HEK293 (cell line): ENCODE measurements around the gene ANKH.

Experiments
- CTCF ChIA-PET: fragments of 350-600 bp; formaldehyde crosslinking; extraction: SDS; loops from one replicate; lab custom pipeline; 2021; ENCODE audit warnings: antibody characterized with exemption; lab: Yijun Ruan, JAX
- POLR2A ChIA-PET: fragments of 300-600 bp; formaldehyde crosslinking; extraction: SDS; loops from one replicate; lab custom pipeline; 2020; ENCODE audit warnings: antibody characterized with exemption, inconsistent platforms; lab: Yijun Ruan, JAX
- H3K27ac ChIP-seq: fragments of 200-500 bp; sonication (Bioruptor generic); 2 replicates; pipeline ENCODE4 v1.5.1; 2014; ENCODE audit warnings: low read depth, low read length, control low read depth, inconsistent platforms; ENCODE audit errors: extremely low read depth
- H3K36me3 ChIP-seq, 2 experiments: fragments of 200-500 bp in 1 of 2; sonication (Bioruptor generic) in 1 of 2; 1 replicate in 1 of 2; 2 replicates in 1 of 2; pipeline ENCODE4 v1.5.1; 2014 to 2017; ENCODE audit warnings: inconsistent platforms in 2 of 2, low read length in 2 of 2; ENCODE audit not compliant: control insufficient read depth in 2 of 2, insufficient read depth in 1 of 2
- H3K4me1 ChIP-seq: fragments of 200-500 bp; sonication (Bioruptor generic); 2 replicates; pipeline ENCODE4 v1.5.1; 2014; ENCODE audit warnings: mild to moderate bottlenecking, low read length, inconsistent platforms; ENCODE audit not compliant: control insufficient read depth, insufficient read depth
- H3K4me3 ChIP-seq: 2 replicates; pipeline ENCODE4 v1.5.1; 2011; ENCODE audit warnings: low read depth, mild to moderate bottlenecking, control low read depth, low read length, moderate library complexity
- H3K9me3 ChIP-seq: fragments of 200-500 bp; sonication (Bioruptor generic); 2 replicates; pipeline ENCODE4 v1.5.1; 2014; ENCODE audit warnings: low read depth, low read length, inconsistent platforms; ENCODE audit not compliant: control insufficient read depth, insufficient read depth
- CTCF ChIP-seq: fragments of 450-650 bp; formaldehyde crosslinking; IDR thresholded peaks from 2 replicates; pipeline ENCODE4 v1.5.1; 2016; ENCODE audit warnings: missing biosample characterization, missing genetic modification characterization
- HOXA7 ChIP-seq: sonication (generic); formaldehyde crosslinking; IDR thresholded peaks from 2 replicates; pipeline ENCODE4 v1.8.1; 2022; ENCODE audit warnings: missing genetic modification reagents, borderline replicate concordance
- IKZF3 ChIP-seq: fragments of 450-650 bp; IDR thresholded peaks from 2 replicates; pipeline ENCODE4 v1.5.0; 2018; ENCODE audit warnings: missing biosample characterization, mild to moderate bottlenecking, missing genetic modification characterization, moderate library complexity
- INSM2 ChIP-seq: fragments of 450-650 bp; formaldehyde crosslinking; IDR thresholded peaks from 2 replicates; pipeline ENCODE4 v1.5.1; 2016; ENCODE audit warnings: missing biosample characterization, missing genetic modification characterization
- KLF16 ChIP-seq: fragments of 450-650 bp; formaldehyde crosslinking; IDR thresholded peaks from 2 replicates; pipeline ENCODE4 v1.5.1; 2017; ENCODE audit warnings: missing biosample characterization, missing genetic modification characterization
- MZF1 ChIP-seq: fragments of 450-650 bp; formaldehyde crosslinking; IDR thresholded peaks from 2 replicates; pipeline ENCODE4 v1.5.1; 2017; ENCODE audit warnings: missing biosample characterization, missing genetic modification characterization, borderline replicate concordance
- SP3 ChIP-seq: fragments of 450-650 bp; formaldehyde crosslinking; IDR thresholded peaks from 2 replicates; pipeline ENCODE4 v1.5.1; 2016; ENCODE audit warnings: missing biosample characterization, missing genetic modification characterization
- ZBTB26 ChIP-seq: fragments of 450-650 bp; formaldehyde crosslinking; optimal IDR thresholded peaks from 2 replicates; pipeline ENCODE3; 2016; ENCODE audit warnings: missing biosample characterization, mild to moderate bottlenecking, missing genetic modification characterization
- ZBTB49 ChIP-seq: fragments of 450-650 bp; formaldehyde crosslinking; IDR thresholded peaks from 2 replicates; pipeline ENCODE4 v1.5.1; 2016; ENCODE audit warnings: missing biosample characterization, missing genetic modification characterization, low read depth
- ZNF24 ChIP-seq: fragments of 450-650 bp; formaldehyde crosslinking; IDR thresholded peaks from 2 replicates; pipeline ENCODE4 v1.5.1; 2016; ENCODE audit warnings: missing biosample characterization, missing genetic modification characterization
- ZNF350 ChIP-seq: fragments of 450-650 bp; formaldehyde crosslinking; IDR thresholded peaks from 2 replicates; pipeline ENCODE4 v1.5.0; 2017; ENCODE audit warnings: missing biosample characterization, mild to moderate bottlenecking, missing genetic modification characterization
- ZNF391 ChIP-seq: fragments of 450-650 bp; formaldehyde crosslinking; IDR thresholded peaks from 2 replicates; pipeline ENCODE4 v1.5.1; 2016; ENCODE audit warnings: low read depth, missing biosample characterization, missing genetic modification characterization, borderline replicate concordance
- ZNF416 ChIP-seq: fragments of 450-650 bp; formaldehyde crosslinking; IDR thresholded peaks from 2 replicates; pipeline ENCODE4 v1.5.1; 2016; ENCODE audit warnings: missing biosample characterization, missing genetic modification characterization
- ZNF555 ChIP-seq: fragments of 450-650 bp; formaldehyde crosslinking; conservative IDR thresholded peaks from 2 replicates; pipeline ENCODE4 v1.5.1; 2017; ENCODE audit warnings: missing biosample characterization, mild to moderate bottlenecking, missing genetic modification characterization, inconsistent platforms
- ZNF571 ChIP-seq: fragments of 450-650 bp; formaldehyde crosslinking; IDR thresholded peaks from 2 replicates; pipeline ENCODE4 v1.5.0; 2017; ENCODE audit warnings: missing biosample characterization, missing genetic modification characterization
- ZNF600 ChIP-seq: fragments of 450-650 bp; formaldehyde crosslinking; IDR thresholded peaks from 2 replicates; pipeline ENCODE4 v1.5.1; 2016; ENCODE audit warnings: missing biosample characterization, missing genetic modification characterization
- ZNF623 ChIP-seq: fragments of 450-650 bp; formaldehyde crosslinking; IDR thresholded peaks from 2 replicates; pipeline ENCODE4 v1.5.1; 2016; ENCODE audit warnings: missing biosample characterization, missing genetic modification characterization
- ZNF645 ChIP-seq: fragments of 450-650 bp; formaldehyde crosslinking; IDR thresholded peaks from 2 replicates; pipeline ENCODE4; 2016; ENCODE audit warnings: missing biosample characterization, missing genetic modification characterization
- ZNF670 ChIP-seq: fragments of 450-650 bp; formaldehyde crosslinking; IDR thresholded peaks from 2 replicates; pipeline ENCODE4 v1.5.1; 2016; ENCODE audit warnings: missing biosample characterization, missing genetic modification characterization, low read depth
- ZXDB ChIP-seq: fragments of 450-650 bp; formaldehyde crosslinking; IDR thresholded peaks from 2 replicates; pipeline ENCODE4 v1.5.1; 2016; ENCODE audit warnings: missing biosample characterization, missing genetic modification characterization

ANKH gene

GRCh38 chr5:14733661-14734060, 137.9 kb downstream of the ANKH start:
- Histone ChIP-seq H3K9me3 (no peaks in the 10 kb centered on the region), H3K36me3 (peaks cover 0 to 4% of the 10 kb centered on the region in 2 experiments; a peak in 1 of 3 replicates), H3K27ac (no peak overlapping the region), H3K4me1 (no peaks in the 10 kb centered on the region), H3K4me3 (no peak overlapping the region)
- ChIA-PET POLR2A (no interaction called here), CTCF (interaction anchor here (0.8 kb wide), 1 partner anchor 58 kb away, joined by 3 read pairs; no protein-coding TSS in a partner anchor)
- TF ChIP-seq ZNF391 (tag by site-specific recombination) (no peak), ZNF645 (tag by site-specific recombination) (no peak), IKZF3 (no peak), ZNF24 (tag by site-specific recombination) (no peak), INSM2 (tag by site-specific recombination) (no peak), CTCF (tag by site-specific recombination) (no peak), ZXDB (tag by site-specific recombination) (no peak), ZNF555 (tag by site-specific recombination) (no peak), ZNF670 (tag by site-specific recombination) (no peak), ZNF571 (tag by site-specific recombination) (no peak), ZBTB26 (tag by site-specific recombination) (no peak), MZF1 (no peak), ZBTB49 (tag by site-specific recombination) (no peak), ZNF350 (tag by site-specific recombination) (no peak), ZNF600 (no peak), ZNF416 (tag by site-specific recombination) (no peak), KLF16 (tag by site-specific recombination) (no peak), ZNF623 (no peak), HOXA7 (CRISPR knock-in tag) (no peak), SP3 (tag by site-specific recombination) (no peak)
